Stimulated activated naive CD8-positive, alpha-beta T cell treated with anti-CD3 and anti-CD28 coated beads, Interleukin-15, Interleukin-2, amounts not matched to agents 100 U/mL and 50 U/mL, for 24 hours (primary cell): ENCODE measurements around the gene EIF4B.

Experiments used
- ATAC-seq: fragments of 150-1000 bp; cut with Tn5 transposase; one replicate; pipeline ENCODE4 v1.10.0; 2021
- DNase-seq: peaks from one replicate; pipeline ENCODE4 v3.0.0; 2021

EIF4B gene

DNA sequence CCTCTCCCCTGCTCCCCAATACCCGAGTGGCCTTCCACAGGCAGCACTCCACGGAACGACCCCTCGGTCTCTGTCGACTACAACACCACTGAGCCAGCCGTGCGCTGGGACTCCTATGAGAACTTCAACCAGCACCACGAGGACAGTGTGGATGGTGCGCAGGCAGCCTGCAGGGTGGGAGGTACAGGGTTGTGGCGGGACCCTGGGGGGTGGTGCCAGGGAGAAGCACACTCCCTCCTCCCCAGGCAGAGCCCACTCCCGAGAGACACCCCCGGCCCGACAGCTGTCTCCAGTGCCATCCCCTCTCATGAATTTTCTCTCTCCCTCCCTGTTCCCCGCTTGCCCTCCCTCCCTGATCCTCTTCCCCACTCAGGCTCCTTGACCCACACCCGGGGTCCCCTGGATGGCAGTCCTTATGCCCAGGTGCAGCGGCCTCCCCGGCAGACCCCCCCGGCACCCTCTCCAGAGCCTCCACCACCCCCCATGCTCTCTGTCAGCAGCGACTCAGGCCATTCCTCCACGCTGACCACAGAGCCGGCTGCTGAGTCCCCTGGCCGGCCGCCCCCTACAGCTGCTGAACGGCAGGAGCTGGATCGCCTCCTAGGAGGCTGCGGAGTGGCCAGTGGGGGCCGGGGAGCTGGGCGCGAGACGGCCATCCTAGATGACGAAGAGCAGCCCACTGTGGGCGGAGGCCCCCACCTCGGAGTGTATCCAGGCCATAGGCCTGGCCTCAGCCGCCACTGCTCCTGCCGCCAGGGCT, 52.6 kb downstream of the EIF4B start:
- DNase-seq (no peak), ATAC-seq (no peak)

DNA sequence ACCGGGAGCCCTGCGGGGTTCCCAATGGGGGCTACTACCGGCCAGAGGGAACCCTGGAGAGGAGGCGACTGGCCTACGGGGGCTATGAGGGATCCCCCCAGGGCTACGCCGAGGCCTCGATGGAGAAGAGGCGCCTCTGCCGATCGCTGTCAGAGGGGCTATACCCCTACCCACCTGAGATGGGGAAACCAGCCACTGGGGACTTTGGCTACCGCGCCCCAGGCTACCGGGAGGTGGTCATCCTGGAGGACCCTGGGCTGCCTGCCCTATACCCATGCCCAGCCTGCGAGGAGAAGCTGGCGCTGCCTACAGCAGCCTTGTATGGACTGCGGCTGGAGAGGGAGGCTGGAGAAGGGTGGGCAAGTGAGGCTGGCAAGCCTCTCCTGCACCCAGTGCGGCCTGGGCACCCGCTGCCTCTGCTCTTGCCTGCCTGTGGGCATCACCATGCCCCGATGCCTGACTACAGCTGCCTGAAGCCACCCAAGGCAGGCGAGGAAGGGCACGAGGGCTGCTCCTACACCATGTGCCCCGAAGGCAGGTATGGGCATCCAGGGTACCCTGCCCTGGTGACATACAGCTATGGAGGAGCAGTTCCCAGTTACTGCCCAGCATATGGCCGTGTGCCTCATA, 53.3 kb downstream of the EIF4B start:
- ATAC-seq = no peak
- DNase-seq = no peak

DNA sequence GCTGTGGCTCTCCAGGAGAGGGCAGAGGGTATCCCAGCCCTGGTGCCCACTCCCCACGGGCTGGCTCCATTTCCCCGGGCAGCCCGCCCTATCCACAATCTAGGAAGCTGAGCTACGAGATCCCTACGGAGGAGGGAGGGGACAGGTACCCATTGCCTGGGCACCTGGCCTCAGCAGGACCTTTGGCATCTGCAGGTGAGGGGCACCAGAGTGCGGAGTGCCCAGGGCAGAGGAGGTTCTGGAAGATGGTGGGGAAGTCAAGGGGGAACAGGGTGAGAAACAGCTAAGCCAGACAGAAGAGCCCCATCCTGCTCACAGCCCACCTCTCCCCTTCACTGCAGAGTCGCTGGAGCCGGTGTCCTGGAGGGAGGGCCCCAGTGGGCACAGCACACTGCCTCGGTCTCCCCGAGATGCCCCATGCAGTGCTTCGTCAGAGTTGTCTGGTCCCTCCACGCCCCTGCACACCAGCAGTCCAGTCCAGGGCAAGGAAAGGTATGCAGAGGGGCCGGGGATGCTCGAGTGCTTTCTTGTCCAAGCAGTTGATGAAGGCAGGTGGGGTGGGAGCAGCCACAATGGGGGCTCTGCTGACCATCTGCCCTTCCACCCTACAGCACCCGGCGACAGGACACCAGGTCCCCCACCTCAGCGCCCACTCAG, 53.9 kb downstream of the EIF4B start:
- DNase-seq = no peak
- no peak for ATAC-seq

DNA sequence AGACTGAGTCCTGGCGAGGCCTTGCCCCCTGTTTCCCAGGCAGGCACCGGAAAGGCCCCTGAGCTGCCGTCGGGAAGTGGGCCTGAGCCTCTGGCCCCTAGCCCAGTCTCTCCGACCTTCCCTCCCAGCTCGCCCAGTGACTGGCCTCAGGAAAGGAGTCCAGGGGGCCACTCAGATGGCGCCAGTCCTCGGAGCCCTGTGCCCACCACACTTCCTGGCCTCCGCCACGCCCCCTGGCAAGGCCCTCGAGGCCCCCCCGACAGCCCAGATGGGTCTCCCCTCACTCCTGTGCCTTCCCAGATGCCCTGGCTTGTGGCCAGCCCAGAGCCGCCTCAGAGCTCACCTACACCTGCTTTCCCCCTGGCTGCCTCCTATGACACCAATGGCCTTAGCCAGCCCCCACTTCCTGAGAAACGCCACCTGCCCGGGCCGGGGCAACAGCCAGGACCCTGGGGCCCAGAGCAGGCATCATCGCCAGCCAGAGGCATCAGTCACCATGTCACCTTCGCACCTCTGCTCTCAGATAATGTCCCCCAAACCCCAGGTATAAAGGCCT, 54.5 kb downstream of the EIF4B start:
- DNase-seq (no peak), ATAC-seq (no peak)

DNA sequence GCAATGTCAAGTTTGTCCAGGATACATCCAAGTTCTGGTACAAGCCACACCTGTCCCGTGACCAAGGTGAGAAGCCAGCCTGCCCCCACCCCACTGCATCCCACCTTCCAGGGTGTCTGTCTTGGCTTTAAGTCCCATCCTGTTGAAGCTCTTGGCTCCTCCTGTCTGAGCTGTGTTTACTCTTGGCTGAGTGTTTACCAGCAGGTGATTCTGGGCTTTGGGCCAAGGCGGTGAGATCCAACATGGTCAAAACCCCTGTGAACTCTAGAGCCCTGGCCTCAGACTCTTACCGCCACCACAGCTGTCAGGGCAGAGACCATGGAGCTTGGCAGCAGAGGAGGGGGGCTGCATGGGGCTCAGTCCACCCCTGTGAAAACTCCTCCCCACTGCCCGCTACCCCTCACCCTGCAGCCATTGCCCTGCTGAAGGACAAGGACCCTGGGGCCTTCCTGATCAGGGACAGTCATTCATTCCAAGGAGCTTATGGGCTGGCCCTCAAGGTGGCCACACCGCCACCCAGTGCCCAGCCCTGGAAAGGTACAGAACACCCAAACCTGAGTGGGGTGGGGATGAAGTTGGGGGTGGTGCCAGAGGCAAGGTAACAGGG, 55.3 kb downstream of the EIF4B start:
- no peak for DNase-seq
- ATAC-seq = peak; percentile 15

DNA sequence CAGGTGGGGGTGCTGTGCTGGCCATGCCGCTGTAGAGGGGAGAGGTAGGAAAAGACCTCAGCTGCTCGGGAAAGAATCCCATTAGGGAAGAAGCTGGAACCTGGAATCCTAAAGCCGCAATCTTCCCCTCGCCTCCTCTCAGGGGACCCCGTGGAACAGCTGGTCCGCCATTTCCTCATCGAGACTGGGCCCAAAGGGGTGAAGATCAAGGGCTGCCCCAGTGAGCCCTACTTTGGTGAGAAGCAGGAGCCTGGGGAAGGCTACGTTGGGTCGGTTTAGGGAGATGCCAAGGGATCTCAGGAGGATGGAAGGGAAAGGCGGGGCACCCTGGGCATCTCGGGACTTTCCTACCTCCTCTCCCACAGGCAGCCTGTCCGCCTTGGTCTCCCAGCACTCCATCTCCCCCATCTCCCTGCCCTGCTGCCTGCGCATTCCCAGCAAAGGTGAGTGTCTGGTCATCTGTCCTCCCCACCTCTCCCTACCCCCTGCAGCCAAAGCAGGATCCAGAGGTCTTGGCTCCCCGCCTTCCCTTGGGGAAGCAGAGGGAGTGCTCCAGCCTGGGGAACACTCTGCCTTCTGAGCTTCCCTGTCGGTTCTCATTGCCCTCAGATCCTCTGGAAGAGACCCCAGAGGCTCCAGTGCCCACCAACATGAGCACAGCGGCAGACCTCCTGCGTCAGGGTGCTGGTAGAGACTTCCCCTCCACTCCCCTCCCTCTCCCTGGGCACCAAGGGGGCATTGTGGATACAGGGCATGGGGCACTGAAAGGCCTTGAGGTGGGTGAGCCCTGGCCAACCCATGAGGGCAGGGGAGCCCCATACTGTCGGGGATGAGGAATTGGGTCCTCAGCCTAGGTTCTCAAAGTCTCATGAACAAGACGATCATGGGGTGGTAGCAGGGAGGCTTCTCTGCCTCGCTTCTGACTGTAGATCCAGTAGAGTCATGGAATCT, 56.0 kb downstream of the EIF4B start:
- no peak for ATAC-seq
- DNase-seq = no peak

DNA sequence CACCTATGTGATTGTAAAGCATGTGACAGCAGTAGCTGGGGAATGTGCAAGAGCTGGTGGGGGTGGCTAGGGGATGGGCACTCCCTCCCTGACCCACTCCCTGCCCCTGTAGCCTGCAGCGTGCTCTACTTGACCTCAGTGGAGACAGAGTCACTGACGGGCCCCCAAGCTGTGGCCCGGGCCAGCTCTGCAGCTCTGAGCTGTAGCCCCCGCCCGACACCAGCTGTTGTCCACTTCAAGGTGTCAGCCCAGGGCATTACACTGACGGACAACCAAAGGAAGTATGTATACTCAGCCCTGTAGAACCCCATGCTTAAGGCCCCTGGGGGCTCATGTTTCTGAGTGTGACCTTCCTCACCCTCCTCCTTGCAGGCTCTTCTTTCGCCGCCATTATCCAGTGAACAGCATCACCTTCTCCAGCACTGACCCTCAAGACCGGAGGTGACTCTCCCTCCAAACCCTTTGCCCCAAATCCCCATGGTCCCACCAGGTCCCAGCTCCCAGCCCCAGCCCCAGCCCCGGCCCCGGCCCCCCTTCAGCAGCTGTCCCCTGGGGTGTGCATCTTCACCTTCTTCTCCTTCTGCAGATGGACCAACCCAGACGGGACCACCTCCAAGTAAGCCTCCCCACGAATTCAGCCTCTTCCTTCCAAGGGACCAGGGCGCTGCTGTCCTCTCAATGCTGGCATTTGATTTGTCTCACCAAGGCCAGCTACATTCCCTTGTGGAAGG, 56.9 kb downstream of the EIF4B start:
- no peak for DNase-seq
- ATAC-seq = no peak

DNA sequence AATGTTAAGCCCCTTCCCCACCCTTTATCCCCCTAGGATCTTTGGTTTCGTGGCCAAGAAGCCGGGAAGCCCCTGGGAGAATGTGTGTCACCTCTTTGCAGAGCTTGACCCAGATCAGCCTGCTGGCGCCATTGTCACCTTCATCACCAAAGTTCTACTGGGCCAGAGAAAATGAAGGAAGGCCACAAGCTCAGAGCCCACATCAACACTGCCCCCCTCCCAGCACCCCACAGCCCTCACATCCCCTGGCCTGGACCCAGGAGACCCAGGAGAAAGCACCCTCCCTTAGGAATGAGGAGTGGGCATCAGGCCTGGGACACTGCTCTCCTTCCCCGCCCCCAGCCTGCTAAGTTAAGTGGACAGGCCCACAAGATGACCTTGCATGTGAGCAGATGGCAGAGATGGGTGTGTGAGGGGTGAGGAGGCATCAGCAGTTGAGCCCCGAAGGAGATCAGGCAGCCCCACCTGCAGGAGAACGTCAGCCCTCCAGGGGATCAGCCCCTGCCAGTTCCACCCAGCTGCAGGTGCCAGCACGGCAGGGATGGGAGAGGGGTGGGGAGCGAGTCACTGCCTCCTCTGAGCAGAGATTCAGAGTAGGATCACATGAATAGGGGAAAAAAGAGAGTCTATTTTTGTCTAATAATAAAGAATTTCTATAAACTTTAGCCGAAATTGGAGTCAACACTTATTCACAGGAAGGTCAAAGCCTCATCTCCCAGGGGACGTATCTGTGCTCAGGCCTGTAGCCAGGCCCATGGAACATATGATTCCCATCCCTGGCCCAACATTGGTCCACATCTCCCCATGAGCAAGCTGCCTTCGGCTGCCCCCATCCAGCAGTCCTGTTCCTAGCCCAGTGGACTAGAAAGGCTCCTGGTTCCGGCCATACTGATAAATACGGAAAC, 57.7 kb downstream of the EIF4B start:
- DNase-seq = no peak
- no peak for ATAC-seq

DNA sequence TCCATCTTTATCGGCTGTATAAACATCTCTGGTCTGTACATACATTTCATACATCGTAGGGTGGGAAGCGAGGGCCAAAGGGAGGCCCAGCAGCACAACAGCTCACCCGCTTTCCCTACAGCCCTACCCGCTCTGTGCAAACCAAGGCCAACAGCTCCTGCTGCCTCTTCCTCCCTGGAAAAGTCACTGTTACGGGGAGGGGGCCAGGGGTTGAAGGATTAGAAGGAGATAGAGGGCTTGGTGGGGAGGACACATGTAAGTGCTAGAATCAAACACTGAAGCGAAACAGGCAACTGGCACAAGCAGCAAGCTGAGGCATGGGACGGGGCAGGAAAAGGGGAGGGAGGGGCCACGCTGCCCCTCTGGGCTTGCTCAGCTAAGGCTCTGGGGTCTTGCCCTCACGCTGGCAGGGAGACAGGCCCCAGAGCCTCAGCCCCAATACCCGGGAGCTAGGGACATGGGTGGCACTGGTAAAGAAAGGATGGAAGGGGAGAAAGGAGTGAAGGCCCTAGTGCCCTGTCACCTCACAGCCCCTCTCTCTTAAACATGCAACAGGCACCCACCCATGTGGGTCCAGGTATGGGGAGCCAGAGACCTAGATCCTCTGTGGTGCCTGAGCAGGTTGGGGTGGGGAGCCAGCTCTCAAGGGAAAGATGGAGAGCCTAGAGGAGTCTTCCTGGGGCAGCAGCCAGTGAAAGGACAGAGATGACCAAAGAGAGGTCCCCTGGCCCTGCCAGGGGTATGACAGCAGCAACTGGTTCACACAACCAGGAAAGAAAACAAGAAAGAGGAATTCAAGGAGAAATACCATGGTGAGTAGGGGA, 58.6 kb downstream of the EIF4B start:
- DNase-seq = no peak
- ATAC-seq = no peak

DNA sequence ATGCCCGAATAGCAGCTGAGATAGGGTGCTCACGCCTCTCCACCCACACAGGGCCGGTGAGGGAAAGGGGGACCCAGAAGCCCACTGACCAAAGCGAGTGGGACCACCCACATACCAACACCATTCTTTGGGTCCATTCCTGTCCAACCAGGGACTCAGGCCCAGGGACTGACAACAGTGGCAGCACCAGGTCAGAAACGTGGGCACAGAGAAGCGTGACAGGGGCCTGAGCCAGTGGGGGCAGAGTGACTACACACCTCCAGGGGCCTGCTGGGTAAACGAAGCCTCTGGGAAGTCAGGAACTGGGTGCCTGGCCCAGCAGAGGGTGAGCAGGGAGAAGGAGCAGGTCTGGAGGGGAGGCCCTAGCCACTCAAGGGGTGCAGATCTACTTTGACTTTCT, 59.2 kb downstream of the EIF4B start:
- DNase-seq = no peak
- ATAC-seq = no peak

DNA sequence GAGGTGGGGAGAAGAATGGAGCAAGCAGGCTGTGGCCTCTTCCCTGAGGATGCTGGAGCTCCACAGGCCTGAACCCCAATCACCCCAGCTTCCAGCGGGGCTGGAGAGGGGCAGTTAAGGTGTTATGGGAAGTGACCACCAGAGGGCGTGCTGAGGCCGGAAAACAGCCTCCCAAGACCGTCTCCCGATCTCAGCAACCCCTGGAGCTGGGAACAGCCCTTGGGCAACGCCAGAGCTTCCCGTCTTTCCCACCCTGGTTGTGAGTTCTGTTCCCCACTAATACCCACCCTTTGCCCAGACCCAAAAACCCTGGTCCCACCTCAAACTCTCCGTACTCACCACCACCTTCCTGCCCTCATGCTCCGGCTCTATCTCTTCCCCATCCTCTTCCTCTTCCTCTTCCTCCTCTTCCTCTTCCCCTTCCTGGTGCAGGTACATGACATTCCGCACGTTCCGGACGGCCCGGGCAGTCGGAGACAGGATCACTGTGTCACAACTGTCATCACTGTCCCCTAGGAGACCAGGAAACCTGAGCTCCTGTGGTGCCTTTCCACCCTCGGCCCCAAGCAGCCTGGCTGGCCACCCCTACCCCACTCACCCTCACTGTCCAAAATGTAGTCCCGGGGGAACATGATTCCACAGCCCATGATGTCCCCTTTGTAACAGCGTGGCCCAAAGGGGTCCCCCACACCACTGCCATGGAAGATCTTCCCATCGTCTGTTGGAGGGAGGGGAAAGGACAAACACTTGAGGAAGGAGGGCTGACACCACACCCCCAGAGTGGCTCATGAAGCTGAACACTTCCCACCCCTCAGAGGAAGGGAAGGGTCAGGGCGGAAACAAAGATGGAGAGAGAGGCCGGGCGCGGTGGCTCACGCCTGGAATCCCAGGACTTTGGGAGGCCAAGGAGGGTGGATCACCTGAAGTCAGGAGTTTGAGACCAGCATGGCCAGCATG, 60.0 kb downstream of the EIF4B start:
- DNase-seq = peak; percentile 78
- ATAC-seq = no peak

DNA sequence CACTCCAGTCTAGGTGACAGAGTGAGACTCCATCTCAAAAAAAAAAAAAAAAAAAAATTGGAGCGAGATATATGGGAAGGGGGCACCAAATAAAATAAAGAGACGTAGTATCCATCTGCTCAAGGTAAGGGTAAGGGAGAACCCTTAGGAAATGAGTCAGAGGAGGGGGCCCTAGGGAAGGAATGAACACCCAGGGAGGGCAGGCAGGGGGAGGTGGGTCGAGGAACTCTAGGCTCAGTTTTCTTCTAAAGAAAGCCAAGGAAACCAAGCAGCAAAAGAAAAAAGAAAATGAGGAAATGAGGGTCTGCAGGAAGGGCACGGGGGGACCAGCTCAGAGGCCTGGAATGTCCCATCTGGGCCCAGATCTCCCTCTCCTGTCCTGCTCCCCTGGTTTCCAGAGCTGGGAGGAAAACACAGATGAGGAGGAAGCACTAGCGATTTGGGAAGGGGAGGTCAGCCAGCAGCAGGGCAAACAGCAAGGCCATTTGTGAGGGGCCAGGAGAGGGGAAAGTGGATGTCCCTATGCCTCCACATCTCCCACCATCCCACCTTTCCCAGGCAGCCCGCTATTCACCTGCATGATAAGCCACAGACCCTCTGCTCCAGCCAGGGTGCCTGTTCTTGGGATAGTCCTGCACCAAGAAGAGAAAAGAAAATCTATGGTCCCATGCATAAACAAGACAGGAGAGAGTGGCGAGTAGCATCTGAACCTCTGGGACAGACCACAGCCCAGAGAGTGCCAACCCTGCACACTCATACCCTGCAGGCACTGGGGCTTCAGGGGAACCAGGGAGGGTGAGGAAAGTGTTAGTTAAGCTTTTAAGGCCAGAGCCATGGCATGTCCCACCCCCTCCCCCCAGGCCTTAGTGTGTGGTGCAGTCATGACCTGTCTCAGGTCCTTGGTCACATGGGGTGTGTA, 61.1 kb downstream of the EIF4B start:
- DNase-seq (no peak), ATAC-seq (peak; percentile 30)

DNA sequence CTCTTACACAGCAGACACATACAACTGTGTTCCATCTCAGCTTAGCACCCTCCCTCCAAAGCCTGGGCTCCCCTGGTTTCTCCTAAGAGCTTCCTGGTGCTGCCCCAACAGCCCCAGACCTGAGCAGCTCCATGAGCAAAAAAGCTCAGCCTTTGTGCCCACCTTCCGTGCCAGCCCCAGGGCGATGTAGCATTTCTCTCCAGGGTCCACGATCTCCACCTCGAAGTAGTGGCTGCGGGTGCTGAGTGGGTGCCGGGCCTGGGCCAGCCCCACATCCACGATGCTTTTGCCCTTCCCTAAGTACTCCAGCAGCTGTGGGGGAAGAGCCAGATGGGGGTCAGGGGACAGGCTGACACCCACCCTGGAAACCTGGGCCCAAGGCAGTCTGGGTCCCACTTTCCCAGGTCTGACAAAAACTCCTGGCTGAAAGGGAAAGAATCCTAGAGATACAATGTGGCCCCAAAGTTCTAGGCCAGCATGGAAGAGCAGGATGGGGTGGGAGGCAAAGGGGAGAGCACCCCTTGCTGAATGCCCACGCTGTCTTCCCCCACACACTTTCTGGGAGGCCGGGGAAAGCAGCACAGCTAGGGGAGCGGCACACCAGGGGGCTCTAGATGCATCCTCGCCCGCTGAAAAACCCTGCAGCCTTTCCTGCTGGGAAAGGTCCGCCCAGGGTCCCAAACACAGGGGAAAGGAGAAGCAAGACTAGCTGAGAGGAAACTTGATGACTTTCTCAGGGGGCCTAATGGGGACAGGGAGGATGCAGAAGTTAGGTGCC, 61.9 kb downstream of the EIF4B start:
- ATAC-seq (no peak), DNase-seq (no peak)

DNA sequence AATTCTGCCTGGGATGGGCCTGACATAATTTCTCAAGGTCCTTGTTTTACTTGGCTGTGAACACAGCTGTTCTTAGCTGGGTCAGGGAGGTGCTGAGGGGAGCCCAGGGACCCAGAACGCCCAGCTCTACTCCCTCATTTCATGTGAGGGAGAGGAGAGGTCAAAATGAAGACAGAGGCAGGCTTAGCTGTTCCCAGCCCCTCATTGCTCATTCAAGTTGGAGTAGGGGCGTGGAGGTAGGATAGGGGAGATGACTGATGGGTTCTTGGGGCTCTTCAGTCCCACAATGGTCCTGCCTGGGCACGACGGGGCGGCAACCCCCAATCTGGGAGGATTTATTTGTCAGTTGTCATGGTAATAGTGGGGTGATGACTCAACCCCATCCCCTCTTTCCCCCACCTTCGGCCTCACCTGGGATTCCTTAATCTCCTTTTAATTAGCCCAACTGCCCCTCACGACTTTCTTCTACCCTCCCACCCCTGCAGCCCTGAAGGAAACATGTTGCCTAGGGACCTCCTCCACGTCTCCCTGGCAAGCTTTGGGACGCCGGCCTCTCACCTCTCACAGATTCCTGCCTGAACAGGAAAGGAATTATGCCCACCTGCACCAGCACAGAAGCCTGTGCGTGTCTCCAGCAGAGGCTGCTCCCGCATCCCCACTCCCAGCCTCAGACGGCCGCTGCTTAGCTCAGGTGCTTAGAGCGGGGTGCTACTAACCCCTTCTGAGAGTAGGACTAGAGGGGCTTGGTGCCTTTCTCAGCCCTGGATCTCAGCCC, 62.7 kb downstream of the EIF4B start:
- ATAC-seq (no peak), DNase-seq (no peak)
